K562 (cell line): ENCODE measurements around the gene MMP11. TPM values are rescaled to one million over a fixed set of nuclear protein-coding genes. Genes with fewer than 3 reads are reported as not detected.

Experiments used
- ATAC-seq: fragments of 200-7000 bp; cut with Tn5 transposase; 3 replicates; pipeline ENCODE4 v1.9.1; 2020; ENCODE audit warnings: moderate library complexity
- BruUV-seq: library from RNA; stranded (reverse); fragments of 400-500 nt; replicated peaks from 2 replicates; lab custom pipeline; 2021; lab: Mats Ljungman, UMichigan
- CTCF ChIA-PET: fragments of 300-600 bp; formaldehyde crosslinking; extraction: SDS; loops from one replicate; lab custom pipeline; 2021; ENCODE audit warnings: low intra/inter-chr PET ratio; lab: Yijun Ruan, JAX
- POLR2A ChIA-PET: fragments of 300-600, 350-650 bp; sonication (Branson Sonifier 250); formaldehyde crosslinking; extraction: SDS; loops from one replicate; lab custom pipeline; 2021; ENCODE audit warnings: antibody characterized with exemption, inconsistent platforms; lab: Yijun Ruan, JAX
- DNase-seq, 4 experiments: peaks; one replicate each; pipeline versions ENCODE4 v3.0.0 to v3.0.0-alpha.2; 2011 to 2018; ENCODE audit warnings: low spot score in 3 of 4, mixed read lengths in 3 of 4; ENCODE audit errors: extremely low read depth in 1 of 4
- FAIRE-seq: peaks from 2 replicates; lab custom pipeline; 2011; peaks lifted over from hg19 to GRCh38; lab: Jason Lieb, UNC
- H2AFZ ChIP-seq: 2 replicates; pipeline ENCODE4 v1.6.0; 2011; ENCODE audit warnings: low read depth, low read length, control low read depth, inconsistent platforms
- H3K27ac ChIP-seq: fragments of 200-600 bp; 3 replicates; pipeline ENCODE4 v1.8.0; 2011; ENCODE audit warnings: low read depth, mild to moderate bottlenecking, control low read depth, inconsistent platforms, low read length, moderate library complexity, mixed read lengths; ENCODE audit errors: extremely low read depth
- H3K27me3 ChIP-seq, 2 experiments: fragments of 300-600 bp in 1 of 2; 2 replicates in 1 of 2; 3 replicates in 1 of 2; pipeline versions ENCODE4 v1.6.0 to v1.8.0; 2011; ENCODE audit warnings: inconsistent platforms in 2 of 2, low read length in 2 of 2, mild to moderate bottlenecking in 1 of 2, mixed read lengths in 1 of 2, moderate library complexity in 1 of 2; ENCODE audit not compliant: control insufficient read depth in 2 of 2, insufficient read depth in 2 of 2
- H3K36me3 ChIP-seq: fragments of 300-600 bp; 3 replicates; pipeline ENCODE4 v1.8.0; 2011; ENCODE audit warnings: mild to moderate bottlenecking, low read length, inconsistent platforms; ENCODE audit not compliant: control insufficient read depth, insufficient read depth
- H3K4me1 ChIP-seq, 2 experiments: fragments of 200-600 bp in 1 of 2; replicated peaks in 1 of 2; 2 replicates in 1 of 2; 3 replicates in 1 of 2; pipeline versions ENCODE4 v1.5.1 to v1.8.0; 2011; ENCODE audit warnings: inconsistent platforms in 2 of 2, low read length in 2 of 2, mild to moderate bottlenecking in 1 of 2, mixed read lengths in 1 of 2, moderate library complexity in 1 of 2; ENCODE audit not compliant: control insufficient read depth in 2 of 2, insufficient read depth in 2 of 2
- H3K4me2 ChIP-seq: 2 replicates; pipeline ENCODE4 v1.6.1; 2011; ENCODE audit warnings: low read length, control low read depth, inconsistent platforms, mixed read lengths; ENCODE audit not compliant: insufficient read depth
- H3K4me3 ChIP-seq: fragments of 200-600 bp; sonication (generic), shearing (Covaris generic); 2 replicates; pipeline ENCODE4 v1.5.1; 2016; ENCODE audit warnings: control low read depth, inconsistent platforms
- H3K79me2 ChIP-seq: fragments of 200-600 bp; 3 replicates; pipeline ENCODE4 v1.8.0; 2011; ENCODE audit warnings: low read length, inconsistent platforms; ENCODE audit not compliant: control insufficient read depth, insufficient read depth
- H3K9ac ChIP-seq, 2 experiments: 2 replicates each; pipeline versions ENCODE4 v1.6.0 to v1.6.1; 2011; ENCODE audit warnings: low read depth in 2 of 2, low read length in 2 of 2, control low read depth in 1 of 2, inconsistent platforms in 1 of 2, mild to moderate bottlenecking in 1 of 2, mixed read lengths in 1 of 2; ENCODE audit not compliant: insufficient read depth in 1 of 2
- H3K9me1 ChIP-seq: one replicate; pipeline ENCODE4 v1.6.0; 2011; ENCODE audit warnings: inconsistent platforms, mild to moderate bottlenecking, low read length, moderate library complexity; ENCODE audit not compliant: control insufficient read depth, insufficient read depth
- H3K9me3 ChIP-seq: replicated peaks from 2 replicates; pipeline ENCODE4 v1.5.1; 2011; ENCODE audit warnings: low read depth, low read length, inconsistent platforms; ENCODE audit not compliant: control insufficient read depth, insufficient read depth
- H4K20me1 ChIP-seq: replicated peaks from 2 replicates; pipeline ENCODE4 v1.6.1; 2011; ENCODE audit warnings: low read length, inconsistent platforms, mixed read lengths; ENCODE audit not compliant: control insufficient read depth, insufficient read depth
- BMI1 ChIP-seq: fragments of 150-350 bp; IDR thresholded peaks from 2 replicates; pipeline ENCODE4 v1.6.1; 2014; ENCODE audit warnings: low read length
- CXXC5 ChIP-seq: fragments of 250-450 bp; sonication (Bioruptor Pico); IDR thresholded peaks from 2 replicates; pipeline ENCODE4 v1.8.0; 2022; ENCODE audit warnings: inconsistent platforms, mild to moderate bottlenecking, moderate library complexity
- EP400 ChIP-seq: fragments of 450-650 bp; IDR thresholded peaks from 2 replicates; pipeline ENCODE4 v1.6.1; 2017; ENCODE audit warnings: antibody characterized with exemption, mild to moderate bottlenecking, moderate library complexity
- MAFF ChIP-seq: IDR thresholded peaks from 2 replicates; pipeline ENCODE4 v1.6.1; 2012; ENCODE audit warnings: low read length, improper control_type of control experiment
- NBN ChIP-seq: fragments of 450-650 bp; IDR thresholded peaks from 2 replicates; pipeline ENCODE4 v1.6.1; 2016; ENCODE audit warnings: low read depth, mild to moderate bottlenecking
- POLR2G ChIP-seq: fragments of 200-400 bp; formaldehyde crosslinking; IDR thresholded peaks from 2 replicates; pipeline ENCODE4 v1.6.1; 2017; ENCODE audit warnings: low read depth, mild to moderate bottlenecking, antibody characterized with exemption, low read length, moderate library complexity
- PRPF4 ChIP-seq: fragments of 200-400 bp; formaldehyde crosslinking; IDR thresholded peaks from one replicate; pipeline ENCODE4 v1.6.1; 2017; ENCODE audit warnings: low read length, low read depth, mild to moderate bottlenecking; ENCODE audit not compliant: insufficient read depth, poor library complexity, severe bottlenecking
- SAFB2 ChIP-seq: fragments of 200-400 bp; formaldehyde crosslinking; IDR thresholded peaks from 2 replicates; pipeline ENCODE4 v1.6.1; 2018; ENCODE audit warnings: borderline replicate concordance, low read length, low read depth, moderate library complexity; ENCODE audit not compliant: severe bottlenecking
- ZC3H11A ChIP-seq: IDR thresholded peaks from 2 replicates; pipeline ENCODE4 v1.6.1; 2012; ENCODE audit warnings: low read depth, low read length, improper control_type of control experiment
- ZNF140 ChIP-seq: fragments of 250-450 bp; sonication (Bioruptor Pico); IDR thresholded peaks from 2 replicates; pipeline ENCODE4 v1.8.0; 2021; ENCODE audit warnings: moderate library complexity, mild to moderate bottlenecking, inconsistent platforms
- ZNF165 ChIP-seq: fragments of 250-450 bp; sonication (Bioruptor Pico); IDR thresholded peaks from 2 replicates; pipeline ENCODE4 v1.4.0; 2020; ENCODE audit warnings: borderline replicate concordance
- ZNF175 ChIP-seq: fragments of 200-800 bp; sonication (Bioruptor generic); IDR thresholded peaks from 2 replicates; pipeline ENCODE4 v1.6.1; 2016; ENCODE audit warnings: low read depth, mild to moderate bottlenecking, missing genetic modification characterization, missing compliant biosample characterization
- ZNF639 ChIP-seq, 2 experiments: fragments of 200-800 bp in 1 of 2; sonication (Bioruptor generic) in 1 of 2; sonication (generic) in 1 of 2; formaldehyde crosslinking in 1 of 2; IDR thresholded peaks in 1 of 2; conservative IDR thresholded peaks in 1 of 2; 2 replicates each; pipeline versions ENCODE4 v1.5.0 to v1.6.1; 2016 to 2020; ENCODE audit warnings: missing compliant biosample characterization in 1 of 2, missing genetic modification characterization in 1 of 2, missing genetic modification reagents in 1 of 2
- ZNF778 ChIP-seq: fragments of 450-650 bp; formaldehyde crosslinking; IDR thresholded peaks from 2 replicates; pipeline ENCODE4 v1.4.0; 2020; ENCODE audit warnings: mild to moderate bottlenecking, moderate library complexity
- ZZZ3 ChIP-seq: fragments of 450-650 bp; IDR thresholded peaks from 2 replicates; pipeline ENCODE4 v1.6.1; 2016; ENCODE audit warnings: antibody characterized with exemption, mild to moderate bottlenecking, moderate library complexity
- WGBS: fragments of 100-300 bp; shearing (Covaris generic); methylation state at CpG from one replicate; pipeline ENCODE4 v1.1.6; 2016; ENCODE audit warnings: low coverage, mixed read lengths; ENCODE audit not compliant: insufficient coverage; ENCODE audit errors: missing lambda C conversion rate; 5-methylcytosine and 5-hydroxymethylcytosine counted together
- in situ Hi-C: fragments of 300-500 bp; cut with MboI; formaldehyde crosslinking; loops from 4 replicates; pipeline ENCODE4 v1.15.0; 2018; ENCODE audit warnings: inconsistent platforms, mixed read lengths
- intact Hi-C: fragments of 100-400 bp; cut with micrococcal nuclease; formaldehyde crosslinking; loops from 2 replicates; pipeline ENCODE4 v1.14.2; 2022
- polyA plus RNA-seq, 8 experiments: library from polyadenylated mRNA; depleted of rRNA in 4 of 8; stranded (reverse) in 5 of 8; unstranded in 3 of 8; fragments of >200 nt; fragmentation: Nextera tagmentation in 2 of 8; fragmentation: Illumina TruSeq in 1 of 8; extraction: Ambion mirVana in 2 of 8; extraction: Trizol in 1 of 8; gene quantifications; 2 replicates each; pipeline versions ENCODE4 v1.2.1 to v1.2.3, GENCODE V29; 2011 to 2014; ENCODE audit warnings: inconsistent platforms in 1 of 8, missing spikeins in 1 of 8
- total RNA-seq, 7 experiments: library from RNA; depleted of rRNA in 6 of 7; stranded (reverse); fragments of >200 nt in 6 of 7; fragmentation: Illumina TruSeq in 2 of 7; extraction: Trizol in 2 of 7; gene quantifications; 2 replicates each; pipeline versions ENCODE4 v1.2.1 to v1.2.3, GENCODE V29; 2011 to 2021; ENCODE audit warnings: low replicate concordance in 1 of 7

MMP11 gene
- total and polyA plus RNA-seq, 9 of the 15 experiments (the other 6 are each of a cell fraction or from before 2014, with no cell fraction given): 0.14 to 1.8 (median 1.1) TPM; not detected in 2

GRCh38 chr22:23801238-23801821, 28.7 kb downstream of the MMP11 start:
- no peak for FAIRE-seq
- WGBS: 75% methylated on average over 11 of the region's 11 CpGs
- POLR2A ChIA-PET: no interaction called here
- CTCF ChIA-PET: no interaction called here
- in situ Hi-C loops: no loop called here
- peaks cover 64% of the 10 kb centered on the region; the same call in 2 of the 3 replicates for H3K36me3 ChIP-seq
- no peak for DNase-seq
- no peaks in the 10 kb centered on the region for H3K27me3 ChIP-seq
- H3K79me2 ChIP-seq: no peaks in the 10 kb centered on the region
- peak overlapping the region in 1 of 2 experiments; percentile 26; a peak in 1 of 4 replicates for H3K9ac ChIP-seq
- H3K4me3 ChIP-seq: no peak overlapping the region
- H3K4me1 ChIP-seq: no peaks in the 10 kb centered on the region; a peak in 1 of 5 replicates
- no peaks in the 10 kb centered on the region for H3K9me3 ChIP-seq
- ATAC-seq: no peak
- no peak overlapping the region for H3K27ac ChIP-seq
- H4K20me1 ChIP-seq: no peaks in the 10 kb centered on the region
- H3K9me1 ChIP-seq: no peaks in the 10 kb centered on the region
- H2AFZ ChIP-seq: no peak overlapping the region
- TF ChIP-seq MAFF (no peak), BMI1 (no peak), CXXC5 (CRISPR knock-in tag) (no peak), POLR2G (no peak), EP400 (no peak), SAFB2 (no peak), ZC3H11A (no peak), ZNF639 (CRISPR knock-in tag; conservative IDR thresholded peaks at IDR 0.05 in 1 of 2, IDR thresholded peaks at IDR 0.05 in 1 of 2) (no peak), ZNF778 (no peak), NBN (no peak), PRPF4 (no peak), ZNF165 (no peak), ZZZ3 (no peak), ZNF175 (CRISPR knock-in tag) (no peak), ZNF140 (CRISPR knock-in tag) (no peak)
- TF ChIP-seq, all 486 proteins: peak for 0
- intact Hi-C loops: no loop called here
- no peak overlapping the region for H3K4me2 ChIP-seq
- no TSS peak for BruUV-seq
